ENCODE measurements around the gene TMPRSS15. TPM values are rescaled to one million over a fixed set of nuclear protein-coding genes. Genes with fewer than 3 reads are reported as not detected.

The TMPRSS15 gene
- total RNA-seq, result not detected in 2 replicates

GRCh38 chr21:18403735-18404450 is at the start of gene TMPRSS15:
TSS of gene TMPRSS15 (minus strand) at chr21:18403785. CDS start at chr21:18403622, 163 bp downstream.
- DNase-seq (ENCODE audit: low spot score), result no peak
- Mint-ChIP-seq H3K27me3 (ENCODE audit: insufficient read depth) (no peaks in the 10 kb centered on the region), H3K4me3 (no peak within 1 kb of the TSS), H3K27ac (no peak within 1 kb of the TSS), H3K36me3 (ENCODE audit: low read depth) (no peaks in the 10 kb centered on the region), H3K4me1 (ENCODE audit: low read depth) (no peaks in the 10 kb centered on the region), H3K9me3 (no peaks in the 10 kb centered on the region)
- intact Hi-C loops (cut with micrococcal nuclease), result no loop called here

GRCh38 chr21:18451670-18452069 is 48.1 kb upstream of the TMPRSS15 start:
- intact Hi-C loops (cut with micrococcal nuclease), result no loop called here
- no peak overlapping the region for H3K27ac Mint-ChIP-seq
- H3K27me3 Mint-ChIP-seq (ENCODE audit: insufficient read depth), result no peaks in the 10 kb centered on the region
- no peak overlapping the region for H3K4me3 Mint-ChIP-seq
- peaks cover 3% of the 10 kb centered on the region for H3K9me3 Mint-ChIP-seq
- DNase-seq (ENCODE audit: low spot score), result no peak
- no peaks in the 10 kb centered on the region for H3K4me1 Mint-ChIP-seq (ENCODE audit: low read depth)
- no peaks in the 10 kb centered on the region for H3K36me3 Mint-ChIP-seq (ENCODE audit: low read depth)

GRCh38 chr21:18449605-18450550 is 46.3 kb upstream of the TMPRSS15 start:
- Mint-ChIP-seq H3K4me1 (ENCODE audit: low read depth) (no peaks in the 10 kb centered on the region), H3K9me3 (peaks cover 4% of the 10 kb centered on the region), H3K27me3 (ENCODE audit: insufficient read depth) (no peaks in the 10 kb centered on the region), H3K27ac (no peak overlapping the region), H3K36me3 (ENCODE audit: low read depth) (no peaks in the 10 kb centered on the region), H3K4me3 (no peak overlapping the region)
- no peak for DNase-seq (ENCODE audit: low spot score)
- intact Hi-C loops (cut with micrococcal nuclease), result no loop called here

GRCh38 chr21:18443701-18444100 is 40.1 kb upstream of the TMPRSS15 start:
- no peak overlapping the region for H3K4me3 Mint-ChIP-seq
- H3K27ac Mint-ChIP-seq, result no peak overlapping the region
- peaks cover 9% of the 10 kb centered on the region for H3K9me3 Mint-ChIP-seq
- no peaks in the 10 kb centered on the region for H3K27me3 Mint-ChIP-seq (ENCODE audit: insufficient read depth)
- no peaks in the 10 kb centered on the region for H3K36me3 Mint-ChIP-seq (ENCODE audit: low read depth)
- DNase-seq (ENCODE audit: low spot score), result no peak
- intact Hi-C loops (cut with micrococcal nuclease), result no loop called here
- no peaks in the 10 kb centered on the region for H3K4me1 Mint-ChIP-seq (ENCODE audit: low read depth)

- Mint-ChIP-seq H3K36me3 (ENCODE audit: low read depth) (no peaks in the 10 kb centered on the region), H3K4me1 (ENCODE audit: low read depth) (no peaks in the 10 kb centered on the region), H3K9me3 (peaks cover 9% of the 10 kb centered on the region), H3K27ac (no peak overlapping the region), H3K27me3 (ENCODE audit: insufficient read depth) (no peaks in the 10 kb centered on the region), H3K4me3 (no peak overlapping the region)
- intact Hi-C loops (cut with micrococcal nuclease), result no loop called here
- DNase-seq (ENCODE audit: low spot score), result no peak
Observed at GRCh38 chr21:18443085-18443484, 39.5 kb upstream of the TMPRSS15 start.

- H3K4me3 Mint-ChIP-seq, result no peak overlapping the region
Observed at GRCh38 chr21:18430341-18430740, 26.8 kb upstream of the TMPRSS15 start.

GRCh38 chr21:18424276-18424675 is 20.7 kb upstream of the TMPRSS15 start:
- Mint-ChIP-seq H3K4me3 (no peak overlapping the region), H3K27ac (no peak overlapping the region), H3K27me3 (ENCODE audit: insufficient read depth) (no peaks in the 10 kb centered on the region), H3K4me1 (ENCODE audit: low read depth) (no peaks in the 10 kb centered on the region), H3K36me3 (ENCODE audit: low read depth) (no peaks in the 10 kb centered on the region), H3K9me3 (peaks cover 3% of the 10 kb centered on the region)
- DNase-seq (ENCODE audit: low spot score), result no peak
- intact Hi-C loops (cut with micrococcal nuclease), result no loop called here

More at GRCh38 chr21:18430341-18430740, 26.8 kb upstream of the TMPRSS15 start:
- intact Hi-C loops (cut with micrococcal nuclease), result no loop called here
- DNase-seq (ENCODE audit: low spot score), result no peak
- H3K36me3 Mint-ChIP-seq (ENCODE audit: low read depth), result no peaks in the 10 kb centered on the region
- peaks cover 8% of the 10 kb centered on the region for H3K9me3 Mint-ChIP-seq
- no peaks in the 10 kb centered on the region for H3K4me1 Mint-ChIP-seq (ENCODE audit: low read depth)
- no peak overlapping the region for H3K27ac Mint-ChIP-seq
- H3K27me3 Mint-ChIP-seq (ENCODE audit: insufficient read depth), result no peaks in the 10 kb centered on the region

- DNase-seq (ENCODE audit: low spot score), result no peak
- H3K4me3 Mint-ChIP-seq, result no peak overlapping the region
- H3K9me3 Mint-ChIP-seq, result peaks cover 5% of the 10 kb centered on the region
- H3K4me1 Mint-ChIP-seq (ENCODE audit: low read depth), result no peaks in the 10 kb centered on the region
- H3K27ac Mint-ChIP-seq, result no peak overlapping the region
- no peaks in the 10 kb centered on the region for H3K27me3 Mint-ChIP-seq (ENCODE audit: insufficient read depth)
- intact Hi-C loops (cut with micrococcal nuclease), result no loop called here
- H3K36me3 Mint-ChIP-seq (ENCODE audit: low read depth), result no peaks in the 10 kb centered on the region
Observed at GRCh38 chr21:18417141-18417790, 13.7 kb upstream of the TMPRSS15 start.

- H3K4me1 Mint-ChIP-seq (ENCODE audit: low read depth), result no peaks in the 10 kb centered on the region
- intact Hi-C loops (cut with micrococcal nuclease), result no loop called here
- H3K4me3 Mint-ChIP-seq, result no peak overlapping the region
Observed at GRCh38 chr21:18411565-18411964, 8.0 kb upstream of the TMPRSS15 start.

GRCh38 chr21:18409579-18409978 is 6.0 kb upstream of the TMPRSS15 start:
- H3K9me3 Mint-ChIP-seq, result no peaks in the 10 kb centered on the region
- intact Hi-C loops (cut with micrococcal nuclease), result no loop called here
- no peak for DNase-seq (ENCODE audit: low spot score)
- H3K36me3 Mint-ChIP-seq (ENCODE audit: low read depth), result no peaks in the 10 kb centered on the region
- H3K27me3 Mint-ChIP-seq (ENCODE audit: insufficient read depth), result no peaks in the 10 kb centered on the region
- no peaks in the 10 kb centered on the region for H3K4me1 Mint-ChIP-seq (ENCODE audit: low read depth)
- H3K27ac Mint-ChIP-seq, result no peak overlapping the region
- H3K4me3 Mint-ChIP-seq, result no peak overlapping the region

More at GRCh38 chr21:18411565-18411964, 8.0 kb upstream of the TMPRSS15 start:
- no peak overlapping the region for H3K27ac Mint-ChIP-seq
- H3K36me3 Mint-ChIP-seq (ENCODE audit: low read depth), result no peaks in the 10 kb centered on the region
- DNase-seq (ENCODE audit: low spot score), result no peak
- no peaks in the 10 kb centered on the region for H3K27me3 Mint-ChIP-seq (ENCODE audit: insufficient read depth)
- peaks cover 3% of the 10 kb centered on the region for H3K9me3 Mint-ChIP-seq

- no peaks in the 10 kb centered on the region for H3K4me1 Mint-ChIP-seq (ENCODE audit: low read depth)
- H3K27me3 Mint-ChIP-seq (ENCODE audit: insufficient read depth), result no peaks in the 10 kb centered on the region
- H3K4me3 Mint-ChIP-seq, result no peak overlapping the region
- intact Hi-C loops (cut with micrococcal nuclease), result no loop called here
- H3K36me3 Mint-ChIP-seq (ENCODE audit: low read depth), result no peaks in the 10 kb centered on the region
- peaks cover 4% of the 10 kb centered on the region for H3K9me3 Mint-ChIP-seq
- no peak overlapping the region for H3K27ac Mint-ChIP-seq
- DNase-seq (ENCODE audit: low spot score), result no peak
Observed at GRCh38 chr21:18398843-18399242, 4.7 kb downstream of the TMPRSS15 start.

GRCh38 chr21:18387994-18388393 is 15.6 kb downstream of the TMPRSS15 start:
- Mint-ChIP-seq H3K4me1 (ENCODE audit: low read depth) (no peaks in the 10 kb centered on the region), H3K9me3 (peaks cover 3% of the 10 kb centered on the region), H3K27ac (no peak overlapping the region), H3K4me3 (no peak overlapping the region), H3K27me3 (ENCODE audit: insufficient read depth) (no peaks in the 10 kb centered on the region), H3K36me3 (ENCODE audit: low read depth) (no peaks in the 10 kb centered on the region)
- intact Hi-C loops (cut with micrococcal nuclease), result no loop called here
- DNase-seq (ENCODE audit: low spot score), result no peak

- Mint-ChIP-seq H3K4me3 (no peak overlapping the region), H3K27ac (no peak overlapping the region), H3K27me3 (ENCODE audit: insufficient read depth) (no peaks in the 10 kb centered on the region), H3K9me3 (no peaks in the 10 kb centered on the region), H3K36me3 (ENCODE audit: low read depth) (no peaks in the 10 kb centered on the region), H3K4me1 (ENCODE audit: low read depth) (no peaks in the 10 kb centered on the region)
- no peak for DNase-seq (ENCODE audit: low spot score)
- intact Hi-C loops (cut with micrococcal nuclease), result no loop called here
Observed at GRCh38 chr21:18384771-18385170, 18.8 kb downstream of the TMPRSS15 start.

All from activated T-helper 1 cell treated with anti-CD3 and anti-CD28 coated beads, Interleukin-12 subunit alpha, Interleukin-12 subunit beta, Interleukin-2, Interleukin-4 antibody, amounts not matched to agents 30 ng/mL and 10 ng/mL and 1 ng/mL, durations not matched to agents 14 hours and 24 hours and 36 hours (primary cell).